SKM-1 treated with dmso at 0.1 percent for 144 hours (cell line): ENCODE results near the gene DCAF11.

Experiments used
- DNase-seq: peaks from one replicate; lab custom pipeline; 2025; ENCODE audit not compliant: unreplicated experiment; lab: John Stamatoyannopoulos, UW

Gene DCAF11

DNA sequence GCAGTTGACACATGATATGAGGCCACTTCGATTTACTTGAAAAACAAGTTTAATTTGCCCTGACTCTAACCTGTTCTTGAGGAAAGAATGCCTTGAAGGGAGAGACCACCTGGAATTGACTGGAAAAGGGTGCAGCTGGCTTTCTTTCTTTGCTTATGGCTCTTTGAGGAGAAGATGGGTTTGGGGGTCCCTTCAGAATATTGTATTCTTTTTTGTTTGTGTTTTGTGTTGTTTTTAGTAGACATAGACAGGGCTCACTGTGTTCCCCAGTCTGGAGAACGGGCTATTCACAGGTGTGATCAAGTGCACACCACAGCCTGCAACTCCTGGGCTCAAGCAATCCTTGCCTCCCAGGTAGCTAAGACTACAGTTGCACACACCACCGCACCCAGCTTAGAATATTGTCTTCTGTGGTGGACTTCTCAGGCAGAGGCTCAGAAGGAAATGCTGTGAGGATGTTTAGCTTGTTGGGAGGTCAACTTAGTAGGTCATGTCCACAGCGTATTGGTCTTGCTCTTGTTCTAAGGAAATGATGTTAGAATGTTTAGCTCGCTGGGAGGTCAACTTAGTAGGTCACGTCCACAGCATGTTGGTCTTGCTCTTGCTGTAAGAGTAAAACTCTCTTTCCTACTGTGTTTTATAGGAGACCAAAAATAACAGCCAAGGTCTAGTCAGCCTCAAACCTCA, 1.7 kb downstream of the DCAF11 start:
- DNase-seq: no peak

DNA sequence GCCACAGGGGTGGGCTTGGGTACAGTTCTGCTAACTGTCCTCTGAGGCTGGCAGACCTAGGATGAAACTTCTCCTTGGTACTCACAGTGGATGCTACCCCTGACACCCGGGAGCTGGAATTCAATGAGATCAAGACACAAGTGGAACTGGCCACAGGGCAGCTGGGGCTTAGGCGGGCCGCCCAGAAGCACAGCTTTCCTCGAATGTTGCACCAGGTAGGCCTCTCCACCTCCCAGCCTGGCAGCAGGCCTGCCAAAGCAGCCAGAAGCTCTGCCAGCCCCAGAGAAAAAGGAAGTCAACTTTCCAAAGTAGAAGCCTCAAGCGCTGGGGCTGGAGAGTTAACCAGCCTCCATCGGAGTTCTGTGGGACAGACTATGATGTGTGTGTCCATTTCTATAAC, 2.6 kb downstream of the DCAF11 start:
- DNase-seq: no peak

DNA sequence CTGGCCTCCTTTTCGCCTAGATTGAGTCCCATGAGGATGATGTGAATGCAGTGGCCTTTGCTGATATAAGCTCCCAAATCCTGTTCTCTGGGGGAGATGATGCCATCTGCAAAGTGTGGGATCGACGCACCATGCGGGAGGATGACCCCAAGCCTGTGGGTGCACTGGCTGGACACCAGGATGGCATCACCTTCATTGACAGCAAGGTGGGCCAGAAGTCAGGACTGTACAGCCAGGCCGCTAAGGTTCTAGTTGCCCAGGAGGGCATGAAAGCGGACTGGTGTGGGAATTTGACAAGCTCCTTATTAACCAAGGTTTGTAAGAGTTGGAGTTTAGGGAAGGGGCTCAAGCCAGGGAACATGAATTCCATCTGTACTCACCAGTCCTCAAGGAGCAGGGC, 5.1 kb downstream of the DCAF11 start:
- DNase-seq: no peak

DNA sequence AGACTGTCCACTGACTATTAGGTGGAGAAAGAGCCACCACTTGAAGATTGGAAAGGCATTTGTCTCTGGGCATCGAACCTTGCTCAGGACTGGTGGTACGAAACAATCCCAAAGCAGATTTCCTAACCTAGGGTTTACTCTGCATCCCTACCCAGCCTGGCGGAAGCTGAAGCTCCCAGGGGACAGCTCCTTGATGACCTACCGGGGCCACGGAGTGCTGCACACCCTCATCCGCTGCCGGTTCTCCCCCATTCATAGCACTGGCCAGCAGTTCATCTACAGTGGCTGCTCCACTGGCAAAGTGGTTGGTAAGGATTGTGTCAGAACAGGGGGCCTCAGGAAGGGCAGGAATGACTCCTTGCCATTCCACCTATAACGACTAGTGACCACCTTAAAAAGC, 6.6 kb downstream of the DCAF11 start:
- no peak for DNase-seq

DNA sequence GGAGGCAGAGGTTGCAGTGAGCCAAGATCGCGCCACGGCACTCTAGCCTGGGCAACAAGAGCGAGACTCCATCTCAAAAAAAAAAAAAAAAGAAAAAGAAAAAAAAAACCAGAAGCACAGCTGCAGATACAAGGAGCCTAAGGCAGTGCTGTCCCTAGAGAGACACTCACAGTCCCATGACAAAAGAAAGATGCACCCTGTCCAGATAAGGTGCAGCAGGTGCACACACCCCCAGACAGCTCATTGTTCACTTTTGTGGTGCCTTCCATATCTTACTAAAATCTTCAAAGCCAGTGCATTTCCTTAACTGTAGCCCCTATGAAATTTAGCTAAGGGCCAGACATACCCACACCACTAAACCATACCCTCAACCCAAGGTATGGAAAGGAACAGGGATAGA, 7.8 kb downstream of the DCAF11 start:
- no peak for DNase-seq

DNA sequence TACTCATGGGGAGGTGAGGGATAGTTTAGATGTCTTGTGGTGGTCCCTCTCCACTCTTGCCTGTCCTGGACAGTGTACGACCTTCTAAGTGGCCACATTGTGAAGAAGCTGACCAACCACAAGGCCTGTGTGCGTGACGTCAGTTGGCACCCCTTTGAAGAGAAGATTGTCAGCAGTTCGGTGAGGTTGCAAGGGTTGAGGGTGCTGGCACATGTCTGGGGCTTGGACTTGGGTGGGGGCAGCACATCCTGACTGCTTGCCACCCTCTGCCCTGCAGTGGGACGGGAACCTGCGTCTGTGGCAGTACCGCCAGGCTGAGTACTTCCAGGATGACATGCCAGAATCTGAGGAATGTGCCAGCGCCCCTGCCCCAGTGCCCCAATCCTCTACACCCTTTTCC, 8.3 kb downstream of the DCAF11 start:
- no peak for DNase-seq

DNA sequence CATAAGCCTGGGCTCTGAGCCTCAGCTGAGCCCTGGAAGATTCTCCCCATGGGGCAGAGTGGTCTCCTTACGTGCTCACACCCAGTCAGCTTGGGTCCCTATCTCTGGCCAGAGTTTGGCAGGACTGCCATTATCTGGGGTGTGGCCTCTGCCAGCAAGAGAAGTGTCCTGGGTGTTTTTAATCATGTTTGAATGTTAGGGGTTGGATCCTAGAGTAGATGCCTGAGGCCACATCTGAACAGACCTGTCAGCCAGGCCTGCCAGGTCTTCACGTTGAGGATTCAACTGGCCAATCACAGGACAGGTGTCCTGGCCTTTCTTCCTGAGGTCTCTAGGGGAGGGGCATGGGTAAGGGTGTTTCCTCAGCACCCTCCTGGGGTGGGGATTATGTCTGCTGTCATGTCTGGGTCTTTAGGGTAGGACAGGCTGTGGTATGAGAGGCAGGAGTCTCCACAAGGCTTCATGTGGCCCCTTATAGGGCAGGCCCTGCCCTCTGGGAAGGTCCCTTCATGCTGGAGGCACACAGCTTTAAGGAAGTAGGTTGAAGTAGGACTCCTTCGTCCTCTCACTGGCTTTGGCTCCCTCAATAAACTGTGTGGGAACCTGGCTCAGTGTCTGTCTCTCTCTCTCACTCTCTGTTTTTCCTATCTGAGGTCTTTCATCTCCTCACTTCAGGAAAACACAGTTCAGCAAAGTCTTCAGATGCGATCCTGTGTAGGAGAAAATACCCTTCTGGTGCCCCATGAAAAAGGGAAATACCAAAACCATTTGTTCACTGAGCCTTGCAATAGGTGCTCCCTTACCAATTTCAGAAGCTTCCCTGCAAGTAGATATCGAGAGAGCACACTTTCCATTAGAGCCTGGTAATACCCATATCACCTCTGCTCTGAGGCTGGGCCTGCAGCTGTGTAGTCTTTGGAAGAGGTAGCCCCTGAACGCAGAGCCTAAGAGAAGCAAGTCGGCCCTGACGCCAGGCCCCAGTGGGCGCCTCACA, 9.1 kb downstream of the DCAF11 start:
- DNase-seq: no peak

DNA sequence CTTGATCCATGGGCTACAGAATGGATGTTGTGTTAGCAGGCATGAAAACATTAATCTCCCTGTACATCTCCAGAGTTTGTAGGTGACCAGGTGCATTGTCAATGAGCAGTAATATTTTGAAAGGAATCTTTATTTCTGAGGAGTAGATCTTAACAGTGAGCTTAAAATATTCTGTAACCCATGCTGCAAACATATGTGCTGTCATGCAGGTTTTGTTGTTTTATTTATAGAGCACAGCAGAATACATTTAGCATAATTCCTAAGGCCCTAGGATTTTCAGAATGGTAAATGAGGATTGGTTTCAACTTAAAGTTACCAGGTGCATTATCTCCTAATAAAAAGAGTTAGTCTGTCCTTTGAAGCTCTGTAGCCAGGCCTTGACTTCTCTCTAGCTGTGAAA, 12.4 kb downstream of the DCAF11 start:
- DNase-seq: no peak

DNA sequence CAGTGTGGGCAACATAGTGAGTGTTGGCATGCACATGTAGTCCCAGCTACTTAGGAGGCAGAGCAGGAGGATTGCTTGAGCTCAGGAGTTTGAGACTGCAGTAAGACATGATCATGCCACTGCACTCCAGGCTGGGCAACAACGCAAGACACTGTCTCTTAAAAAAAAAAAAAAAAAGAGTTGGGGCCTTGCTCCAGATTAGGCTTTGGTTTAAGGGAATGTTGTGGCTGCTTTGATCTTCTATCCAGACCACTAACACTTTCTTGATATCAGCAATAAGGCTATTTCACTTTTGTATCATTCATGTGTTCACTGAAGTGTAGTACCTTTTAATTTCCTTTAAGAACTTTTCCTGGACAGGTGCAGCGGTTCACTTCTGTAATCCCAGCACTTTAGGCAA, 13.1 kb downstream of the DCAF11 start:
- DNase-seq: no peak

DNA sequence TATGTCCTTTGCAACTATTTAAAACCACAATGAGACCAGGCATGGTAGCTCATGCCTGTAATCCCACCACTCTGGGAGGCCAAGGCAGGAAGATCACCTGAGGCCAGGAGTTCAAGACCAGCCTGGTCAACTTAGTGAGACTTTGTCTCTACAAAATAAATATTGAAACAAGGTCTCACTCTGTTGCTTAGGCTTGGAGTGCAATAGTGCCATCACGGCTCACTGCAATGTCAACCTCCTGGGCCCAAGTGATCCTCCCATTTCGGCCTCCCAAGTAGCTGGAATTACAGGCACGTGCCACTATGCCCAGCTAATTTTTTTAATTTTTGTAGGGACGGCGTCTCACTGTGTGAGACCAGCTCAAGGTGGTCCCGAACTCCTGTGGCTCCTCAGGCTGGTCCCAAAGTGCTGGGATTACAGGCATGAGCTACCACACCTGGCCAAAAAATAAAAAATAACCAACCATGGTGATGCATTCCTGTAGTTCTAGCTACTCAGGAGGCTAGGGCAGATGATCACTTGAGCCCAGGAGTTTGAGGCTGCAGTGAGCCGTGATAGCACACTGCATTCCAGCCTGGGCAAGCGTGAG, 14.9 kb downstream of the DCAF11 start:
- no peak for DNase-seq

DNA sequence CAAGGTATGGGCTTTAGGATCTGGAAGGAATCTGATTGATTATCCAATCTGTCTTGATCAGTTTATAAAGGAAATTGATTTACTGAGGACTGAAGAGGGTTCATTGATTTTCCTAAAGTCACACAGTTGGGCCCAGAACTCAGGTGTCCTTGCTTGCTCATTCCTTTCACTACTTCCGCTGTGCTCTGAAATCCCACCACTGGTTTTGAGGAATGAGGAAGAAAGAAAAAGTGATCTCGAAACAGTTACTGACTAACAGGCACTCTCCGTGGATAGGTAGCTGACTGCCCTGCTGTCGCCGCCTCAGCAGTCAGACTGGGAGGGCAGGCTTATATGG, 15.8 kb downstream of the DCAF11 start, which contains the start of gene FITM1:
FITM1 (plus strand) TSS at position 280 of the 337 bp plus-strand sequence. CDS start 905 bp downstream, outside the sequence.
- peak; percentile 18 for DNase-seq

DNA sequence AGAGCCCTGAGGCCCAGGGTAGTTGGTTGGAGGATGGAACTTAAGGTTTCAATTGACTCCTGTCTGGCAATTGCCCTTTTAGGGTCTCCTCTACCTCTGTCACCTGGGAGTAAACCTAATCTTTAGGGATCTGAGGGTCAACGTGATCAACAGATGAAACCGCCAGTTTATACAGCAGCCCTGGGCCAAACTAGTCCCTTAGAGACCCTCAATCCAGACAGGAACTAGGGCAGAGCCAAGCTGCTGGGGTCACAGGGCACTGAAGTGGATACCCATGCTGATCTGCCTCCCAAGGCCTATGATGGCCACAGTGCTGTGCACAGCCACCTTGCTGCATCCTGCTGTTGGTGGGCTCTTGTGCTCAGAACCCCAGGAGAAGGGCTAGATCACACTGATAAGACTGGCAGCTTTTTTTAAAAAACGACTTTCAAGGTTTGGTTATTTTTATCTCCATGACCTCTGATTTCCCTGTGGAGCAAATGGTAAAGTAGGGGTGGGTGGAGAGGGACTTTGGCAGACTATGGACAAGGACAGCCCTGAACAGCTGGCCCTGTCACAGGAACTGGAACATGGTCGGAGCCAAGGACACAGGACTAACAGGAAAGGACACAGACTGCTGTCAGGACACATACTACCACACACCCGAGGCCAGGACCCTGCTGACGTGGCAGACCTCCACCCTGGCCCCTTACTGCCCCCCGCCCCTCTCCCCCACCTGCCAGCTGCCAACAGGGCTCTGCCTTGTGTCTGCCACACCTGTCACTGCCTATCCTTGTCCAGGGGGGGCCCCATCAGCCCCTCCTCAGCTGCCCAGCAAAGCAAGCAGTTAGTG, 16.4 kb downstream of the DCAF11 start:
- no peak for DNase-seq

DNA sequence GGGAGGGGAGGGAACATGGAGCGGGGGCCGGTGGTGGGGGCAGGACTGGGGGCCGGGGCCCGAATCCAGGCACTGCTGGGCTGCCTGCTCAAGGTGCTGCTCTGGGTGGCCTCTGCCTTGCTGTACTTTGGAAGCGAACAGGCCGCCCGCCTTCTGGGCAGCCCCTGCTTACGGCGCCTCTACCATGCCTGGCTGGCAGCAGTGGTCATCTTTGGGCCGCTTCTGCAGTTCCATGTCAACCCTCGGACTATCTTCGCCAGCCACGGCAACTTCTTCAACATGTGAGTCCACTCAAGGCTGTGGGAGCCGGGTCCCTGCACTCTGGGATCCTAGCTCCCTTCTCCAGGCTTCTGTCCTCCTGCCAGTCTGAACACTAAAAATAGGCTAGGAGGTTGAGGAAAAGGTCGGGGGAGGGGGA, 17.0 kb downstream of the DCAF11 start:
- DNase-seq: no peak

DNA sequence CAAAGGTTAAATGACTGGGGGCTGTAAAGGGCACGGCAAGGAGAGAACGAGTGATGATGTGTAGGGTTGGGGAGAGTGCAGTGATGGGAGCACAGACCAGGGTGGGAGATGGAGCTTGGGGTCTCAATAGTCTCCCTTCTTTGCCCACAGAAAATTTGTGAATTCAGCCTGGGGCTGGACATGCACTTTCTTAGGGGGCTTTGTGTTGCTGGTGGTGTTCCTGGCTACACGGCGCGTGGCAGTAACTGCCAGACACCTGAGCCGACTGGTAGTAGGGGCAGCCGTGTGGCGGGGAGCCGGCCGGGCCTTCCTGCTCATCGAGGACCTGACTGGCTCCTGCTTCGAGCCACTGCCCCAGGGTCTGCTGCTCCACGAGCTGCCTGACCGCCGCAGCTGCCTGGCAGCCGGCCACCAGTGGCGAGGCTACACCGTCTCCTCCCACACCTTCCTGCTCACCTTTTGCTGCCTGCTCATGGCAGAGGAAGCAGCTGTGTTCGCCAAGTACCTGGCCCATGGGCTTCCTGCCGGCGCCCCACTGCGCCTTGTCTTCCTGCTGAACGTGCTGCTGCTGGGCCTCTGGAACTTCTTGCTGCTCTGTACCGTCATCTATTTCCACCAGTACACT, 17.6 kb downstream of the DCAF11 start:
- no peak for DNase-seq

DNA sequence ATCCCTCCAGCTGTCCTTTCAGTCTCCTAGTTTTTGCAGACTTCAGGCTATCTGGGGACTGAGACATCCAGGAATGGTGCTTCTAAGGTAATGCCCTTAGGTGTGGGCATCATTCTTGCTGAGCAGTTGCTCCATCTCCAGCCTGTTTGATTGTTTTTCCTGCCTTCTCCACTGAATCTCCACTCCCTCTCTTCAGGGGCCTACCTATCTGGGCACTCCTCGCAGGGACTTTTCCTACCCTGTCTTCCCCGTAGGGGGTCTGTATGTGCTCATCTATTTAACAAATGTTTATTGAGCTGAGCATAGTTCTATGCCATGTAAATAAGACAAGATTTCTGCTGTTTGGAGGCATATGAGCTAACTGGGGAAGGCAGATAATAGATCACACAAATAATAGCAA, 18.4 kb downstream of the DCAF11 start:
- DNase-seq: no peak

DNA sequence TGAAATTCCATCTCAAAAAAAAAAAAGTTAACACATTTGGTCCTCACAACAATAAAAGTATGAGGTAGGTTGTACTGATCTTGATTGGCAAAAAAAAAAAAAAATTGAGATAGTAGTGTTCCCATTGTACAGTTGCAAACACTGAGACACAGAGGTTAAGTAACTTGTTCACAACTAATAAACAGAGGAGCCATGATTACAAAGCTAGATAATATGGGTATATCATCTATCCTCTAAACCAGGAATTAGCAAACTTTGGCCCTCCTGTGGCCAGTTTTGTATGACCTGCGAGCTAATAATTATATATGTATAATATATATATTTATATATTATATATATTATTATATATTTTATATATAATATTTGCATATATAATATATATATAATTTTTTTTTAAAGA, 19.2 kb downstream of the DCAF11 start:
- DNase-seq: no peak

DNA sequence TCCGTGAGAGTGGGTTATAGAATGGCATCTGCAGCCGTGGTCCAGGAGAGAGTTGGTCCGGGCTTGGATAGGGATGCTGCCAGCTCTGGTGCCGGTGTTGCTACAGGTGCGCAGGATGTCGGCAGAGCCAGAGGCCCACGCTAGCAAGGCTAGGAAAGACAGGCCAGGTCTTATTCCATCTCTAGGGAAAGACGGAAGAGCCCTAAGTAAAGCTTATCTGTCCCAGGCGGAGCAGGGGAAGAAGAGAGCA, 20.9 kb downstream of the DCAF11 start:
- DNase-seq: no peak

DNA sequence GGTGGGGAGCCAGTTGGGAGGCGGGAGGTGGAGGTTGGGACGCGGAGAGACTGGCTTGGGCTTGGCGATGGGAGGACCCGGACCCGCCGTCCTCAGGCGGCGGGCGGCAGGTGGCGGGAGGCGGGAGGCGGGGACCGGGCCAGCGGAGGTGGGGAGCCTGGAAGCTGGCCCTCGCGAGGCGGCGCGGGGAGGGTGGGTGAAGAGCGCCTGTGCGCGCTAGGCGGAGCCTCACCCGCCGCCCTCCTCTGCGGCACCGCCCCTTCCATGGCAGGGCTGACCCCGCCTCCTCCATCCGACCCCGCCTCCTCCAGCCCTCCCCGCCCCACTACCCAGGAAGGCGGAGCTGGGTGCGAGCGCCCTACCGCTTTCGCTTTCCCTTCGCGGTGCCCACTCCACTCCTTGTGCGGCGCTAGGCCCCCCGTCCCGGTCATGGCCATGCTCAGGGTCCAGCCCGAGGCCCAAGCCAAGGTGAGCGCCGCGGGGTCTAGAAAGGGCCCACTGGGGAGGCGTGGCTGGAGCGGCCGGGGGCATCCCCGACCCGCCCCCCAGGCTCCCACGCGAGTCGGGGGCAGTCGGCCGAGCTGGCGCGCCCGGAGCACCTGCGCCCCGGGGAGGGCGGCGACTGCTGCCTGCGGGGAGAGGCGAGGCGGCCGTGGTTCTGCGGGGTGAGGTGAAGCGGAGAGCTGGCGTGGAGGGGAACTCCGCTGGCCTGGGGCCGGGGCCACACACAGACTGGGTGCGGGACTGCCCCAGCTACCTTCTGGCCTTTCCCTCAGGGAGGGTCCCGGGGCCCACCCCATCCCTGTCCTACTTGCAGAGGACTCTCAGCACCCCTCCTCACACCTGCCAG, 21.5 kb downstream of the DCAF11 start, which contains the start of gene PSME1:
PSME1 (plus strand) TSS at position 361 of the 850 bp plus-strand sequence; CDS start at position 430, 69 bp downstream.
- peak; percentile 54 for DNase-seq

DNA sequence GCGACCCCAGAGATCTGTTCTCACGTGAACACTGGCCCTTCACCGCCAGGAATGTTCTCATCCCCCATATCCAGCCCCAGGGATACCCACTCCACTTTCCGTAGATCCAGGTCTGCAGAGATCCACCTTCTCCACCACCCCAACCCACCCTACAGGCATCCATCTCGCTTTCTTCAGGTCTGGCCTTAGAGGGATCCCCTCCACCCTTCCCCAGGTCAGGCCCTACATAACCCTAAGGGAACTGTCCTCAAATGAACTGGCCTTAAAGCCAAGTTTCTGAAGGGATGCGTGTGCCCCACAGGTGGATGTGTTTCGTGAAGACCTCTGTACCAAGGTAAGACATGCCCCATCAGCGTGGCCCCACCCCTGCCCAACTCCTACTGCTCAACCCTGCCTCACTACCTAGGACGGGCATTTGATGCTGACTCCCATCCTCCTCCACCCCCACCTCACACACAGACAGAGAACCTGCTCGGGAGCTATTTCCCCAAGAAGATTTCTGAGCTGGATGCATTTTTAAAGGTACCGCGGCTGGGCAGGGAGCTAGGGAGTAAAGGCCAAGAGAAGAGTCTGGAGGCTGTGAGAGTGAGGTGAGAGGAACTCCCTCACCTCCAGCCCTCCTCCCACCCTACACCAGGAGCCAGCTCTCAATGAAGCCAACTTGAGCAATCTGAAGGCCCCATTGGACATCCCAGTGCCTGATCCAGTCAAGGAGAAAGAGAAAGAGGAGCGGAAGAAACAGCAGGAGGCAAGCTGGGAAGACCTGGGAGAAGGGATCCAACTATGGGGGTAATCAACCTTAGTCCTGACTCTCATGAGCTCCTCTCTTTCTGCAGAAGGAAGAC, 22.3 kb downstream of the DCAF11 start:
- DNase-seq: no peak
